ENCODE measurements around the gene DDX41.

DDX41 gene

GRCh38 chr5:177512736-177513380 is 3.9 kb downstream of the DDX41 start:
- no peak for DNase-seq

- DNase-seq = no peak
These were observed 4.7 kb downstream of the DDX41 start for GRCh38 chr5:177511796-177512675.

GRCh38 chr5:177511181-177511580 is 5.6 kb downstream of the DDX41 start:
- no peak for DNase-seq

GRCh38 chr5:177510567-177511053 is 6.2 kb downstream of the DDX41 start:
- no peak for DNase-seq

GRCh38 chr5:177509991-177510566 is 6.7 kb downstream of the DDX41 start:
- no peak for DNase-seq

GRCh38 chr5:177509381-177509951 is 7.3 kb downstream of the DDX41 start, which contains the start of gene DOK3:
Gene DOK3, minus strand, starts transcription at chr5:177509826. Its CDS starts 286 bp downstream, at chr5:177509540.
- DNase-seq = no peak

- DNase-seq = no peak
These were observed 7.9 kb downstream of the DDX41 start for GRCh38 chr5:177508837-177509236.

- no peak for DNase-seq
These were observed 8.5 kb downstream of the DDX41 start for GRCh38 chr5:177508221-177508611.

- no peak for DNase-seq
These were observed 9.1 kb downstream of the DDX41 start for GRCh38 chr5:177507596-177508220.

- DNase-seq = no peak
These were observed 9.6 kb downstream of the DDX41 start for GRCh38 chr5:177507165-177507564.

- DNase-seq = no peak
These were observed 11.7 kb downstream of the DDX41 start for GRCh38 chr5:177505075-177505474.

- no peak for DNase-seq
These were observed 12.4 kb downstream of the DDX41 start for GRCh38 chr5:177504086-177505056.

- DNase-seq = no peak
These were observed 13.2 kb downstream of the DDX41 start for GRCh38 chr5:177503351-177504085.

GRCh38 chr5:177502886-177503285 is 13.9 kb downstream of the DDX41 start:
- no peak for DNase-seq

- no peak for DNase-seq
These were observed 14.7 kb downstream of the DDX41 start for GRCh38 chr5:177501874-177502678.

- peak; percentile 96 for DNase-seq
These were observed 15.9 kb downstream of the DDX41 start for GRCh38 chr5:177500685-177501522.

- no peak for DNase-seq
These were observed 16.9 kb downstream of the DDX41 start for GRCh38 chr5:177499842-177500241.

- peak; percentile 65 for DNase-seq
These were observed 18.6 kb downstream of the DDX41 start for GRCh38 chr5:177498013-177498787.
